NCI-H2196 treated with DMSO at 0.1 percent for 48 hours (cell line): ENCODE data around the gene SLC4A4.

Experiments used
- DNase-seq: peaks from one replicate; lab custom pipeline; 2025; ENCODE audit not compliant: unreplicated experiment; lab: John Stamatoyannopoulos, UW

SLC4A4 gene

GRCh38 chr4:71532407-71532806 lies 193.6 kb downstream of the SLC4A4 start:
- no peak for DNase-seq

- DNase-seq: no peak
These were observed 194.3 kb downstream of the SLC4A4 start for GRCh38 chr4:71533121-71533520.

GRCh38 chr4:71537551-71538065 lies 198.8 kb downstream of the SLC4A4 start:
- no peak for DNase-seq

GRCh38 chr4:71538528-71538927 lies 199.7 kb downstream of the SLC4A4 start:
- DNase-seq: no peak

- DNase-seq: no peak
These were observed 202.0 kb downstream of the SLC4A4 start for GRCh38 chr4:71540749-71541269.

GRCh38 chr4:71541541-71541940 lies 202.7 kb downstream of the SLC4A4 start:
- DNase-seq: no peak

- peak; percentile 42 for DNase-seq
These were observed 206.3 kb downstream of the SLC4A4 start for GRCh38 chr4:71545168-71545567.

GRCh38 chr4:71549516-71550160 lies 210.8 kb downstream of the SLC4A4 start:
- DNase-seq: no peak

- no peak for DNase-seq
These were observed 211.7 kb downstream of the SLC4A4 start for GRCh38 chr4:71550220-71551165.

- no peak for DNase-seq
These were observed 214.8 kb downstream of the SLC4A4 start for GRCh38 chr4:71553605-71554004.

- no peak for DNase-seq
These were observed 215.2 kb downstream of the SLC4A4 start for GRCh38 chr4:71554025-71554424.

- DNase-seq: no peak
These were observed 219.4 kb downstream of the SLC4A4 start for GRCh38 chr4:71558248-71558647.

GRCh38 chr4:71559957-71560571 lies 221.2 kb downstream of the SLC4A4 start:
- DNase-seq: no peak

- DNase-seq: no peak
These were observed 226.0 kb downstream of the SLC4A4 start for GRCh38 chr4:71564775-71565174.

GRCh38 chr4:71566856-71567255 lies 228.0 kb downstream of the SLC4A4 start:
- DNase-seq: no peak

GRCh38 chr4:71568131-71568530 lies 229.3 kb downstream of the SLC4A4 start:
- DNase-seq: no peak

GRCh38 chr4:71570492-71570891 lies 231.7 kb downstream of the SLC4A4 start:
- DNase-seq: no peak

GRCh38 chr4:71571346-71571745 lies 232.5 kb downstream of the SLC4A4 start:
- no peak for DNase-seq

GRCh38 chr4:71583971-71584370 lies 245.2 kb downstream of the SLC4A4 start:
- DNase-seq: no peak

- DNase-seq: no peak
These were observed 245.8 kb downstream of the SLC4A4 start for GRCh38 chr4:71584585-71584984.

GRCh38 chr4:71586087-71586763 lies 247.4 kb downstream of the SLC4A4 start:
- DNase-seq: no peak
